ENCODE results near the gene DNASE2.

DNASE2 gene

DNA sequence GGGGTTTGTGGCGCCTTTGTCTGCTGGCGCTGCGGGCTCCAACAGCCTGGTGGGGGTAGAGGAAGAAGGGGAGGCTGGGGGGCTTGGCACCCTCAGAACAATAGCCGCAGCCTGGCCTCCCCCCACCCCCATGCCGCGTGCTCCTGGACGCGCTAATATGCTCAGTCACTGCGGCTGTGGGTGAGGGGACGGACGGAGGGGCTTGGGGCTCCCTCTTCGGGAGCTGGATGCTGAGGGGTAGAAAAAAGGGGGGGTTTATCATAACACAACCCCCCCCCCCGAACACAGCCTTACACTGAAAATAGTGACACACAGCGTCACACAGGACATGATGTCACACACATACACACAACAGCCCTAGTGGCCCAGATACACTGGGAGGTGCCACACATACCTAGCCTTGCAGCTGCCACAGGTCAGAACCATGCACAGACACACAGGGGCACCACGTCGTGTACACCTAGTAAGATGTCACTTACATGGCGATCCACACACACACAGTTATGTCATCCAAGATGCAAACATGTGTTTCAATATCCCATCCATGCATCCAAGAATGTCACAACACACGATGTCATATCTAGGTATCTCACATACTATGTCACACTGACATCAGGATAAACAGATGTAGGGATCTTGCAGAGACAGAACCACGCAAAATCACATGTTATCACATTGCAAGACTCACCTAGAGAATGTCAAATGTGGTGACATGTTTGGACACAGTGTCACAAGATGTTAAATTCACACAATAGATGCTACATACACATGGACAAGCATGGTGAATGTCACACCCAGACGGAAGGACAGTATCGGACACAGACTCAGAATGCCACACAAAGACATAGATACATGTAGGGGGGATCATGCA lies 42.1 kb downstream of the DNASE2 start:
- DNase-seq (ENCODE audit: low read depth, low spot score) = no peak
- in situ Hi-C loops (cut with HindIII; ENCODE audit: low sequenced_read_pairs) = no loop called here
- TF ChIP-seq, protein P1, sequence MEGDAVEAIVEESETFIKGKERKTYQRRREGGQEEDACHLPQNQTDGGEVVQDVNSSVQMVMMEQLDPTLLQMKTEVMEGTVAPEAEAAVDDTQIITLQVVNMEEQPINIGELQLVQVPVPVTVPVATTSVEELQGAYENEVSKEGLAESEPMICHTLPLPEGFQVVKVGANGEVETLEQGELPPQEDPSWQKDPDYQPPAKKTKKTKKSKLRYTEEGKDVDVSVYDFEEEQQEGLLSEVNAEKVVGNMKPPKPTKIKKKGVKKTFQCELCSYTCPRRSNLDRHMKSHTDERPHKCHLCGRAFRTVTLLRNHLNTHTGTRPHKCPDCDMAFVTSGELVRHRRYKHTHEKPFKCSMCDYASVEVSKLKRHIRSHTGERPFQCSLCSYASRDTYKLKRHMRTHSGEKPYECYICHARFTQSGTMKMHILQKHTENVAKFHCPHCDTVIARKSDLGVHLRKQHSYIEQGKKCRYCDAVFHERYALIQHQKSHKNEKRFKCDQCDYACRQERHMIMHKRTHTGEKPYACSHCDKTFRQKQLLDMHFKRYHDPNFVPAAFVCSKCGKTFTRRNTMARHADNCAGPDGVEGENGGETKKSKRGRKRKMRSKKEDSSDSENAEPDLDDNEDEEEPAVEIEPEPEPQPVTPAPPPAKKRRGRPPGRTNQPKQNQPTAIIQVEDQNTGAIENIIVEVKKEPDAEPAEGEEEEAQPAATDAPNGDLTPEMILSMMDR (IDR thresholded peaks at IDR 0.05; ENCODE audit: low read depth, low read length) = no peak
- H3K4me3 ChIP-seq (ENCODE audit: low read depth, low read length) = no peak overlapping the region

DNA sequence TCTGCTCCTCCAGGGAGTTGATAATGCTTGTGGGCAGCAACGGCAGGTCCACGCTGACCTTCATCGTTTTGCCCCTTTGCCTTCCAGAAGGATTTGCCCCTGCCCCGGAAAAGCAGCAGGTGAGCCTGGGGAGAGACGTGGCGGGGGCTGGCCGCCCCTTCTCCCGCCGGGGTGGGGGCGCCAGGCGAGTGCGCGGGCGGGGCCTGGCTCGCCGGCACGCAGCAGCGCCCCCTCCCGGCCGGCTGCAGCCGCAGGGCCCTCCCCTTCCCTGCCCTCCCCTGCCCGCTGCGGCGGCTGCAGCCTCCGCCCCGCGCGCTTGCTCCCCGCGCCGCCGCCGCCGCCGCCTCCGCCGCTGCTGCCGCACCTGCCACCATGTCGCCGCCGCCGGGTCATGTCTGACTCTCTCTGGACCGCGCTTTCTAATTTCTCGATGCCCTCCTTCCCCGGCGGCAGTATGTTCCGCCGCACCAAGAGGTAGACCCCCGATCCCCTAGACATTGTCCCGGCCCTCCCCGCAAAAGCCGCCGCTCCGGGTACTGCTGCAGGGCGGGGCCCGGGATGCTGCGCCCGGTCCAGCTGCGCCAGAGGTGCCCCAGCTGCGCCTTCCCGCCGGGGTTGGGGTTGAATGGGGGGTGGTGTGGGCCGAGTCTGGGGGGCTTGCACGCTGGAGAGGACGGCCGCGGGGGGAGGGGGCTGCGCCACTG lies 42.9 kb downstream of the DNASE2 start, which contains the start of gene MAST1:
TSS of gene MAST1 (plus strand) at position 334 of the 704 bp plus-strand sequence. CDS start at position 392, 58 bp downstream.
- peak within 1 kb of the TSS; percentile 12 for H3K4me3 ChIP-seq (ENCODE audit: low read depth, low read length)
- in situ Hi-C loops (cut with HindIII; ENCODE audit: low sequenced_read_pairs) = no loop called here
- TF ChIP-seq, protein P1 (IDR thresholded peaks at IDR 0.05; ENCODE audit: low read depth, low read length) = peak; percentile 35
- DNase-seq (ENCODE audit: low read depth, low spot score) = no peak

DNA sequence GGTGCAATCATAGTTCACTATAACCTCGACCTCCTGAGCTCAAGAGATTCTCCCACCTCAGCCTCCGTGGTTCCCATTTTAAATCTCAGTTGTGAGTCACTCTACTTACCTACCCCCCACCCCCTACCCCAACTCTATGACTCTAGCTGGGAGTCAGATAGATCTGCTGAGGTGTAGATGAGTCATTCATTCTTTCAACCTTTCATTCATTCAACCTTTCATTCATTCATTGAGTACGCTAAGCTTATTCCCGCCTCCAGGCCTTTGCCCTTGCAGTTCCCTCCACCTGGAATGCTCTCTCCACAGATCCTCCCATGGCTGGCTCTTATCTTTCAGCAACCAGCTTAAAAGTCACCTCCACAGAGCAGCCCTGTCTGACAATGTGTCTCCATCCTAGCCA lies 44.0 kb downstream of the DNASE2 start:
- H3K4me3 ChIP-seq (ENCODE audit: low read depth, low read length) = no peak overlapping the region
- no peak for DNase-seq (ENCODE audit: low read depth, low spot score)
- in situ Hi-C loops (cut with HindIII; ENCODE audit: low sequenced_read_pairs) = no loop called here
- TF ChIP-seq, protein P1 (IDR thresholded peaks at IDR 0.05; ENCODE audit: low read depth, low read length) = no peak

DNA sequence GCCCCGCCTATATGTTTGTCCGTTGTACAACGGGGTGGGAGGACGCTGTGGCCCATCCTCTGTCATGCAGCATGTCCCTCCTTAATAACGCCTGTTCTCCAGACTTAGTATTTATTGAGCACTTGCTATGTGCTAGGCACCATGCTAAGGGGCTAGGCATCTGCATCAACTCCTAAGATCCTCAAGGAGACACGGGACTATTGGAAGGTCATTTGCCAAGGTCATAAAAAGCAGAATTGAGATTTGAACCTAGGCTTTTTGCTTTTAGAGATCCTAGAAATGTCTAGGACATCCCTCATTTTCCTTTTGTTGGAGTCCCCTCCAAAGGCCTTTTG lies 44.8 kb downstream of the DNASE2 start:
- TF ChIP-seq, protein P1 (IDR thresholded peaks at IDR 0.05; ENCODE audit: low read depth, low read length) = no peak
- no peak for DNase-seq (ENCODE audit: low read depth, low spot score)
- in situ Hi-C loops (cut with HindIII; ENCODE audit: low sequenced_read_pairs) = no loop called here
- no peak overlapping the region for H3K4me3 ChIP-seq (ENCODE audit: low read depth, low read length)

DNA sequence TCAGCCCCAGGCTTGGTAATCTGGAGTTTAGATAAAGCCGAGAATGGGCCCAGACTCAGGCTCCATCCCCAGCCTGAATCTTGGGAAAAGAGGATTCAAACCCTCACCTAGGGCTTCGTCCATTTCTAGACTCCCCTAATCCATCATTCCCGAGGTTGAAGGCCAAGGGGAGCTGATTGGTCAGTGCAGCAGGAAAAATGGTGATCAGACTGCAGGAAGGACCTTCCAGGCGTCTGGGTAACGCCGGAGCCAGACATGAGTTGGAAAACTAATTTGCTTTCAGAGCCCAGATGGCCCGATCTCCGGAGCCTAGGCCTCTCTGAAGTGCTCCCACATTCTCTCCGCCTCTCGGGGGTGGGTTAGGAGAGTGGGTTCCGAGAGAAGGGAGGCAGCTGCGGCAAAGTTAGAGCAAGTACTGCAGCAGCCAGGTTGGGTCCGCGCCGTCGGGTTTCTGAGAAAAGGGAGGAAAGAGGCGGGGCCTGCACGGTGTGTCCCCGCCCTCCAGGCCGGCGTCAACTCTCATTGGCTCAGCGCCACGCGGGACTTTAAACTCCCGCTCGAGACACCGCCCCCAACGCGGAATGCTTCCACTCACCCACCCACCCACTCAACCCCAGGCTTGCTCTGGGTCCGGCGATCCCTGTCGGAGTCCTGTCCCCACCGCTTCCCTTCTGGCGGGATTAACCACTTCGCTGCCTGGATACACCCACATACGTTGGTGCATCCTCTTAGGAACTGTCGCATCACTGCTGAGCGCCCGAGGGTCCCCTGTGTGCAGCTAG lies 46.1 kb downstream of the DNASE2 start:
- in situ Hi-C loops (cut with HindIII; ENCODE audit: low sequenced_read_pairs) = no loop called here
- no peak for DNase-seq (ENCODE audit: low read depth, low spot score)
- no peak overlapping the region for H3K4me3 ChIP-seq (ENCODE audit: low read depth, low read length)
- TF ChIP-seq, protein P1 (IDR thresholded peaks at IDR 0.05; ENCODE audit: low read depth, low read length) = no peak

DNA sequence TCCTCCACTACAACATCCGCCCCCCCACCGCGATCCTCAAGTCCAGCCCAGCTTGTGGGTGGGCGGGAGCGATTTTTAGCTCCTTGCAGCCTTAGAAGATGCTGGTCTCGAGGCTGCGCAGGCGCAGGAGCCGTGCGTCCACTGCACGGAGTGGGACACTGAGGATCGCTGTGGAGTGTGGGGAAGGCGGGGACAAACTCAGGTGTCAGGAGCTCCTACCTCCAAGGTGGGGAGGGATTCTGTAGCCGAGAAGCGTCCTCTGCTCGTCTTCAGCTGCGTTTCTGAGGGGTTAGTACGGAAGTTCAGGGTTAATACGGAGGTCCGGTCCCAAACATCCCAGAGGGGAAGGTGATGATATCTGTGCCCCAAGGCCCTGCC lies 46.7 kb downstream of the DNASE2 start, which contains the start of gene RTBDN:
TSS of gene RTBDN (minus strand) at position 14 of the 378 bp plus-strand sequence. CDS start 4,600 bp downstream, outside the sequence.
- DNase-seq (ENCODE audit: low read depth, low spot score) = no peak
- in situ Hi-C loops (cut with HindIII; ENCODE audit: low sequenced_read_pairs) = no loop called here
- H3K4me3 ChIP-seq (ENCODE audit: low read depth, low read length) = peak within 1 kb of the TSS; percentile 31
- TF ChIP-seq, protein P1 (IDR thresholded peaks at IDR 0.05; ENCODE audit: low read depth, low read length) = no peak
